Stimulated activated CD8-positive, alpha-beta memory T cell treated with anti-CD3 and anti-CD28 coated beads, Interleukin-4, amount 100 ng/mL, for 4 hours (primary cell): ENCODE measurements around the gene RARA.

ENCODE experiments used
- DNase-seq, 2 donors: peaks; one replicate each; pipeline ENCODE4 v3.0.0-alpha.2; 2020; ENCODE audit warnings: low read depth in 2 of 2, low spot score in 1 of 2

RARA gene

DNA sequence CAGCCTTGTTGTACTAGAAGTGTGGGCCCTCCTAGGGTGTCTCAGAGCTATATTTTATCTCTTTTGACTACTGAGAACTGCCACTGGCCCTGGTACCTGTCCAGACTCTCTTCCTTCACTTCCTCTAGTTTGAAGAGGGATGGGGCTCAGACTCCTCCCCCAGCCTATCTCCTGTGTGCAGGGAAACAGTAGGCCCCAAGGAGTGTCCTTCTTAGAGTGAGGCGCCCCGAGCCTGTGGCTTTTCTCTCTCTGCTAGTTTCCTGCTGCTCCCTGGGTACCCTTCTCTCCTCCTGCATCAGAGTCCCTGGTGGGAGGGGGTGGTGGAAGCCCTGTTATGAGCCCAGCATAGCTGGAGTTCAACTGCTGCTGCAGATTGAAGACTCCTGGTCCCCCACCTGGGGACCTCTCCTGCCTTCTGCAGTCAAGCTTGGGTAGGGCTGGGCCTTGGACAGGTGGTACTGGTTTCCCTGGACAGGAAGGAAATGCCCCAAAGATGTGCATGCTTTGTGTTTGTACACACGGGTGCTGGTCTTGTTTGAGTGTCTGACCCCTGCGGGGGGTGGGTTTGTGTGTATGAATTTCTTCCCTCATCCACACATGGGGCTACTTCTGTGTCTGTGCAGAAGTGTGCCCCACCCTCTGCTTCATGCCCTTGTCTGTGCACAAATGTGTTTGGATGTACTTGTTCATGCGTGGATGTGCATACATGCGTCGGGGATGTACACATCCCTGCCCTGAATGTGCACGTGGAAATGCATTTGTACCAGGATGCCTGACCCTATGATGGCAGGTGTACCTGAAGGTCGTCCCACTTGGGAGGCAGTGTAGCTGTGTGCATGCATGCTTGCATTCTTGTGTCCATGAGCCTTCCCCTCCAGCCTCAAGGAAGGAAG, 6.9 kb downstream of the RARA start:
- DNase-seq, result no peak

DNA sequence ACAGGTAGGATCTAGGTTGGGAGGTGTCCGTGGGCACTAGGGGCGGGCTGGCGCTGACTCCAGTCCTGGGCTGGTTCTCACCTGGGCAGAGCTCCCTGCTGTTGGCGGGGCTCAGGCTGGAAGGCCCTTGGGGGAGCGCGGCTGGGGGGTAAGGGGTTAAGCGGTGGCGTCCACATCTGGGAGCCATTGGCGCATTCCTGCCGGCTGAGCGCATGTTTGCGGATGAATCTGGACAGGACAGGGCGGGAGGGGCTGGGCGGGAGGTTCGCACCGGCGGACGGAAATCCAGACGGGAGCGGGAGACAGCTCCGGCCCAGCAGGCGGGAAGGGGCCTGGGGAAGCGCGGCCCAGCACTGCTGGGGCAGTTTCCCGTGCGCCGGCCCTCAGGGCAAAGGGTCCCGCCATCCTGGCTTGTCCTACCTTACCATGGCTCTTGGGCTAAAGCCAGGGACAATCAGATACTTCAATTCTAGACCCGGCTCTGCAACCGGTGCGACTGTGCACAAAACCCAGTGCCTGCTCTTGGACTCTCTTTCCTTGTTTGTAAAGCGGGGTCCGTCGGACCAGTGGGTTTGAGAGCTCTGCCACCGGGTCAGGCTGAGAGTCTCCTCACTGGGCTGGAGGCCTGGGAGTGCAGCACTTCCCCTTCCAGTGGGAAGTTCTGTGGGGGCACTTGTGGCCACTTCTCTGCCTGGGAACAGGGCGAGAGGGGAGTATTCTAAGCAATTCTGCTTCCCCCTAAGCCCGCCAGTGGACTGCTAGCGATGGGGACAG, 7.8 kb downstream of the RARA start:
- DNase-seq, result no peak

DNA sequence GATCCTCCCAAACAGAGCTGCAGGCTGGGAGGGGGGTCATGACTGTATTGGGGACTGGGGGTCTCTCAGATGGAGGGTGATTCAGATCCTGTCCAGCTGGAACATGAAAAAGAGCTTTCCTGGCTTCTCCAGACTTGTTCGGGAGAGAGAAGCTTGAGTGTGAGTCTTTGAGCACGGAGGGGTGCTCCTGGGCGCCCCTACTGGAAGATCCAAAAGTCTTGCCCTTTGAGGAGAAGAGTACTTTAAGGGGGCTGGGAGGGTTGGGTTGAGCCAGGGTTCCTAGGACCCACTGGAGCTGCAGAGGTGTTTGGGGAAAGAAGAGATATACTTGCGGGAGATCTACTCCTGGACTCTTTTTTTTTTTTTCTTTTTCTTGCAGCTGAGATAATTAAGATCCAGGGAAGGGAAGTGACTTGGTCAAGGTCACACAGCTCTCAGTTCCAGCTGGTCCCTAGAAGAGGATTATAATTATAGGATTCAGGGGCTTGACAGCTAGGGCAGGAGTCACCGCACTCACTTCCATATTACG, 8.4 kb downstream of the RARA start:
- no peak for DNase-seq

DNA sequence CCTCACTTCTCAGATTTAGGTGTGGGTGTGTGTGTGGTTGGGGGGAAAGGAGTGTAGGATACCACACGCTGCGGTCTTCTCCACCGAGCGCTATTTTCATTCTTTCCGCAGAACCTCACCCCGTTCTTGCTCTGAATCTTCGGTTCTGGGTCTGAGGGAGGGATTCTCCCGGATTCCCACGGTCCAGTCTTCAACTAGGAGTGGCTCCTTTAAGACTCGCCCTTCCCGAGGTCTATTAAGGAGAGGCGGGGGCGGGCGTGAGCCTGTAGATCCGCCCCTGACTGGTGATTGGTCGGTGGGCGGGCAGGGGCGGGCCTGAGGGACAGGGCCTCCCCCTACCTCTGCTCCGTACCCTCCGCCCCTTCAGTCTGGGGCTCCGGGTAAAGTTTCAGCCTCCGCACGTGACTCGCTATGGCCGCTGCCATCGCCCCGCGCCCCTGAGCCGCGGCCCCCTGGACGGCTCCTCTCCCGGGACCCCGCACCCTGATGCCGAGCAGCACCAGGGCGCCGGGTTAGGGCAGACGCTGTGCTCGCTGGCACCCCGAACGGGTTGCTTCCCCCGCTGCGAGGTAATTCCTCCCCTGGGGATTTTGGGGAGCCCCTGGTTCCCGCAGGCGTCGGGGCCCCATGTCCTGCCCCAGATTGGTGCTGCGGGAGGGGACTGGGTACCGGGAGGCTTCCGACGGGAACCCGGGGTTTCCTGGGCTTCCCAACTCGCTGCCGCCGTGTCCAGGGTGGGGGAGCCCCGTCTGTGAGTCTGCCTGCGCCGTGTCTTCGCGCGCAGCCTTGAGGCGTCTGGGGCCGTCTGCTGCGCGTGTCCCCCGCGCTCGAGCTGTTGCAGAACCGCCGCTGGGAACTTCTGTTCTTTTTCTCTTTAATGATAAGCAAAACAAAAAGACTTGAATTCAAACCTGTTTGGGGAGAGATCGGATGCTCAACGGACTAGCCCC, 9.2 kb downstream of the RARA start:
- peak; percentile 80 to 89 for DNase-seq

DNA sequence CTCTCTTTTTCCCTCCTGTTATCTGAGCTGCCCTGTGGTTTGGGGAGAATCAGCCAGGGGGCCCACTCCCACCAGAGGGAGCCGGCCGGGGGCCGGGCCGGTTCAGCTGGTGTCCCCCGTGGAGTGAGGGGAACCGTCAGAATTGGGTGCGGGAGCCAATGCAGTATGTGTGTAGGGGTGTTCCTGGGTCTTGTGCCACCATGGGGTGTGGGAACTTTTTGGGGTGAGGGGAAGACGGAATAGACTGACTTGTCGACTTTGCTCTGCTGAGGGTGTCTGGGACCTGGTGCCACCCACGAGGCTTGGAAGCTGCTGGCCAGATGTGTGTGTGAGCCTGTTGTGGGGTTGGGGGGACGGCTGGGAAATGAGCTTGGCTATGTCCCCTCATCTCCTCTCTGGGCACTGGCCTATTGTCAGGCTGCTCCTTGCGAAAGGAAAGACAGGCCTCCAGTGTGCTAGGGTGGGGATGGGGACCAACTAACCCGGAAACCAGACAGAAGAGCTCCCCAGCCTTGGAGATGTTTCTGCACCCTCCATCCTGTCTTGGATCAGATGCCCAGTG, 9.9 kb downstream of the RARA start:
- no peak for DNase-seq

DNA sequence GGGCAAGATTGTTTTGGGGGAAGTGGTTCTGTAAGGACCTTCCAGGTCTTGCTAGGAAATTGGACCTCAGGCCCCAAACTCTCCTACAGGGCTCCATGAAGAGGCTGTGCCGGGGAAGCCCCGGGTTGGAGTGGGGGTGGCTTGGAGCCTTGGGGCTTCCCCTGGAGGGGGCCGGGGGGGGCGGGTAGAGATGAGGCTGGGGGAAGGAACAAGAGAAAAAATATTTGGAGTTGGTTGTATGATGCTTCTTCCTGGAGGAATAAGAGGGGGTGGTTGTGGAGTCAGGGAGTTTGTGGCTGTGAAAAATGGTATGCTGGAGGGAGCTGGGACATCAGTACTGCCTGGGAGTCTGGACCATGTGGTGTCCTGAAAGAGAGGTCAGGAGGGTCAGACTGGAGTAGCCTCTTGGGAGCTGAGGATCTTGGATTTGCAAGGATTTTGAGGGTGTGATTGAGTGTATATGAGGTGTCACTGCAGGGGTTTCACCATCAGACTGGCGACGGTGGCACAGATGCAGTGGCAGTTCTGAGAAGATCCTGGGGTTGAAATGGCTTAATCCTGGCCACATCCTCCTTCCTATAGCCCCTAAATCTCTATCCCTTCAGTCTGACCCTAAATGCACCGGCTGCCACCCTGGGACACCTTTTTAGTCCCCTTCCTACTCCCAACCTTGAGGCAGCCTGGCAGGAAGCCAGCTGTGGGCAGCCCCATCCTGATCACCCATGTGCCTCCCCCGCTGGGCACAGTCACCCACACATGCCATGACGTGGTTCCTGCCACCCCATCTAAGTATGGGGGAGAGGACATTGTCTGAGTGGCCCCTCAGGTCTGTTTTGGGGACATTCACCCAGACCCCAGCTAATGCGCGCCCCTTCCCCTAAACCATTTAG, 10.9 kb downstream of the RARA start:
- DNase-seq, result peak; percentile 70 to 73

DNA sequence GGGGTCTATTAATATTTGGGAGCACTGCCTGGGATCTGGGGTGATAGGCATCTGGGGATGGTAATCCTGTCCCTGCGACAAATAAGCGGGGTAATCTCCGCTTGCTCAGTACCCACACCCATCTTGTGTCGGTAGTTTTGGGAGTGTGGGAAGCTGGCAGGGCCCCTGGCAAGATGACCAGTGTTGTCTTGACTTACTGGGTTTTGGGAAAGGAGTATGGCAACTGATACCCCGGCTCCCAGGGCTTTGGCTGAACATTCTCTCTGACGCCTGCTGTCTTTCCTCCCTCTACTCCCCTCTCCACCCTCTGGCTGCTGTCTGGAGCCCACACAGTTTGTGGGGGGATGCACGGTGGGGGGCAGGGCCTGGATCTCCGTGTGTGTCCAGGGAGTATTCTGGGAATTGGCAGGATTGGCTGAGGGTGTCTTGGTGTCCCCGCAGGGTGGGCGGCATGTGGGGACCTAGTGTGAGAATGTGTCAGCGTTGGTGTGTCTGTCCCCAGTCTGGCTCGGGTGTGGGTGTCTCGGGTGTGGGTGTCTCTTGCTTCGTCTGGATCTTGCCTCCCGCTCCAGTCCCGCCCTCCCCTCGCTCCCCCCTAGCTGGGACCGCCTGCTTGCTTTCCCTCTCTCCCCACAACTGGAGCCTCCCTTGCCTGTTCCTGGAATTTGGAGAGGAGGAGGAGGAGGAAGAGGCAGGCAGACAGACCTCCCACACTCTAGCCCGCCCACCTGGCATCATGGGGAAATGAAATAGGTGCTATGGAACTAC, 12.0 kb downstream of the RARA start:
- DNase-seq, result no peak

DNA sequence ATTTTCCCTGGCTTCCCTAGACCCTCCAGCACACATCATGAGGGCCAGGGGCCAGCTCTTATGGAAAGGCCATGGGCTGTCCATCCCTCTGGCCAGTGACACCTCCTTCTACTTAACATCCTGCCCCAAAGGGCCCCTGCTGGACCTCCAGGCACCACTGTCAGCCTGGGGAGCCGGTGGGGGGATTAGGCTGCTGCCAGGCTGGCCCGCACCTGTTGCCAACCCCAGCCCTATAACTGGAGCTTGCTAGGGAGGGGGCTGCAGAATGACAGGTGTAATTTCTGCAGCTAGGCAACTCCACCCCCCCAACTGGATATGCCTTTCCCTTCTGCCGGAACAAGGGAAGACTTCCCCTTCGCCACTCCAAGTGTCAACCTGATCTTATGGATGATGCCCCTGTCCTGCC, 12.5 kb downstream of the RARA start:
- no peak for DNase-seq

DNA sequence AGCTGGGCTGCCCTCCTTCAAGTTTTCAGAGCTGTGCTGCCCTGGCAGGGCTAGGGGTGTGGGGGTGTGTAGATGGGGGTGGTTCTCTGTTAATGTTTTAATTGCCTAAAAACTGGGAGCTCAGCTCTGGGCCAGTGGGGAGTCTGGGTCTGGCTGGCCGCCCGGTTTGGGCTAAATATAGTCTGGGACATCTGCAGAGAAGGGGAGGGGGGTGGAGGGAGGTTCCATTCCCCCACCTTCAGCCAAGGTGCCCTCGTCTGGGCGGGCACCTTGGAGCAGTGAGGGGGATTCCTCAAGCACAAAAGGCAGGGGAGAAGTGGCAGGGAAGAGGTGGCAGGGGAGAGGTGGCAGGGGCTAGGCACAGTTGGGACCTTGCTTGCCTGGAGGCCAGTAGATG, 13.0 kb downstream of the RARA start:
- DNase-seq, result no peak

DNA sequence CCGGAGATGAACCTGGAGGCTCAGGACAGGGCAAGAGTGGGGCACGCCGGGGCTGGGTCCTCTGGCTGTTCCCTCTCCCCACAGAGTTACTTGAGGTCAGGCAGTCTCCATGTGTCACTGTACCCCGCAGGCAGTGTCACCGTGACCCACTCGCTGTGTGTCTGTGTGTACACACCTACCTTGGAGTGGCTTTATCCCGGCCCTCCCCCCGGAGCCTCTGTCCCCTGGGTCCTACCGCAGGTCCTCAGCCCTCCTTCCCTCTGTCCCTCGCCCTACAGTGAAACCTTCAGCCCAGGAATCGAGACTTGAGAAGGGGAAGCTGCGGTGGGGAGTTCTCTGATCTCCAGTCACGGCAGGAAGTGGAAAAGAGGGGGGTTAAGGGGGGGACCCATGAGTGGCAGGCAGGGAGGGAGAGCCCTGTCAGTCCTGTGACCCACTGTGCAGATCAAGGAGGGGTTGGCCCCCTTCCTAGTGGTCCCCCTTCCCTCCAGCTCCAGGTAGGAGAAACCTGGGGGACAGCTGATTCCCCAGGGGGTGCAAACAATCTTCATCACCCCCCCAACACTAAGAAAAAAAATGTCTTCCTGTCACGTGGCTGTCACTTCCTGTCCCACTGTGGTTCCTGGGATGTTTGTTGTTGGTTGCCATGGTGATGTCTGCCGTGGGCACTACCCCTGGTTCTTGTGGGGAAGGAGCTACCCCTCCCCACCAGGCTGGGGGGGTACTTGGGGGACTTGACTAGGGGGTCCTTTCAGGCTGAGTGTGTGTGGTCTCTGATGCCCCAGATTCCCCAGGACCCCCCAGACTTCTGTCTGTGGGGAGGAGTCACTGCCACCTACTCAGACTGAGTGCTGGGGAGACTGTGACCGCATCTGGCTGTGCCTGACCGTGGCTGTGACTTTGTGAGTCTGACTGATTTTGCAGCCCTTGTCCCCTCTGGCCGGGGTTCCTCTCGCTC, 13.7 kb downstream of the RARA start:
- DNase-seq, result peak; percentile 67 to 77

DNA sequence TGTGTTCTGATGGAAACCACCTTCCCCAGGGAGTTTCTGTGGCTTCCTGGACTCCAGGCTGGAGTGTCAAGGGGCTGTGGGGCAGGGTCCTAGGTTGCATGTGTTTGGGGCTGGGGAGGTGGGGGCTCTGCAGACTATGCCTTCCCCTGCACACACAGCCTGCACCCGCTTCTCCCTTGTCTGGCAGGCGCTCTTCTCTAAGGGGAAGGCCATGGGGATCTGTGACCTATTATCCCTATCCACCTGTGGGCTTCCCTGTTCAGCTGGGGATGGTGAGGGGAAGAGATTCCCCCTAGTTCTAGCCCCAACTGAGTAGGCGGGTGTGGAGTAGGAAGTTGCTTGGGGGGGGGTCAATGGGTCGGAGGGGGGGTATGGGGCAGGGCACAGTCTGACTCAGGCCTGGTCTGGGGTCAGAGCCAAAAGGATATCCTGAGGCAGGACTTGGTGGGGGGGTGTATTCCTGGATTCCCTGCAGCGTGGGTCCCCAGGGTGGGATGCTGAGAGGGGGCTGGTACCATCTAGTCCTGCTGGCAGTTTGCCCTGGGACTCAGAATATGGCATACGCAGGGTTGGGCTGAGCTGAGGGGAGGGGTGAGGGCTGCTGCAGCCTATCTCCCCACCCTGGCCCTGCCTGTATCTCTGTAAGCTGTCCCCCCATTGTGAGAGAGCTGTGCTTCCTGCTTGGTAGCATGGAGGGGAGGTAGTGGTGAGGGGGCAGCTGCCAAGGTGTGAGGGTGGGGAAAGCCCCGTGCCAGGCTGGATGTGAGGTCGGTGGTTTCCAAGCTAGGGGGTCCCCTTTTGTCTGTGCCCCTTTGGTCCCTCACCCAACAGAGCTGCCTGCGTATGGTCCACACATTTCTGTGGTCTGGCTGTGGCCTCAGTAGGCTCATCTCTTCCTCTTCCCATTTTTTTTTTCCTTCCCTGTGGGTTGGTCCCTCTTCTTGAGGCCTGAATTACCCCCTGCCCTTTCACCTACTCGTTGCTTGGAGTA, 14.7 kb downstream of the RARA start:
- DNase-seq, result peak; percentile 56 to 73

DNA sequence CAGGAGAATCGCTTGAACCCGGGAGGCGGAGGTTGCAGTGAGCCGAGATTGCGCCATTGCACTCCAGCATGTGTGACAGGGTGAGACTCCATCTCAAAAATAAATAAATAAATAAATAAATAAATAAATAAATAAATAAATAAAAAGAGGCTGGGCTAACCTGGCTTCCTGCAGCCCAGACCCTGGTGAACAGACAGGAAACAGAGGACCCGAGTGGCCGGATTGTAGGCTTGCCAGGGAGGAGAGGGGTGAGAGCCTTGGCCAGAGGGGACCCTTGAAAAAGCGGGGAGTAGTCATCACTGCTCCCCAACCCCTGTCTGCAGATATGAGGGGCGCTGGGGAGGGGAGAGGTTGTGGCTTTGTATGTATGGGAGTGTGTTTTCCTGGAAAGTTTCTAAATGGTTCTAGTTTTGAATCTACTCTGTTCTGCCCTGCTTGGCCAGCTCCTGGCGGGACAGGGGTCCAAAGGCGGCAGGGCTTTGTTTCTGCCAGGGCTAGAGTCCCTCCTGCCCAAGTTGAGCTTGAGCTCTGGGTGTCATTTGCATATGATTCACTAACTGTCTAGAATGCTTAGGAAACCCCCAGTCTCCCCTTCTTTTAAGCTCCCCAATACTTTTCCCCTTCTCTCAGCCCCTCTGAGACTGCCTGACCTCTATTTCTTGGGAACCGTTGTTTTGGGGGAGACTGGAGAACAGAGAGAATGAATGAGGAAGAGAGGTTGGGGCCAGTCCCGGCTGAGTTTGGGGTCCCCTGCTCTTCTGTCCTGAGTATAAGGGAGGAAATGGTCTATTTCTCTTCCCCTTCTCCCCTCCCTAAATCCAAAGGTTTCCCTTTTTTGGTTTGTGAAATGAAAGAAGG, 16.4 kb downstream of the RARA start:
- DNase-seq, result no peak

DNA sequence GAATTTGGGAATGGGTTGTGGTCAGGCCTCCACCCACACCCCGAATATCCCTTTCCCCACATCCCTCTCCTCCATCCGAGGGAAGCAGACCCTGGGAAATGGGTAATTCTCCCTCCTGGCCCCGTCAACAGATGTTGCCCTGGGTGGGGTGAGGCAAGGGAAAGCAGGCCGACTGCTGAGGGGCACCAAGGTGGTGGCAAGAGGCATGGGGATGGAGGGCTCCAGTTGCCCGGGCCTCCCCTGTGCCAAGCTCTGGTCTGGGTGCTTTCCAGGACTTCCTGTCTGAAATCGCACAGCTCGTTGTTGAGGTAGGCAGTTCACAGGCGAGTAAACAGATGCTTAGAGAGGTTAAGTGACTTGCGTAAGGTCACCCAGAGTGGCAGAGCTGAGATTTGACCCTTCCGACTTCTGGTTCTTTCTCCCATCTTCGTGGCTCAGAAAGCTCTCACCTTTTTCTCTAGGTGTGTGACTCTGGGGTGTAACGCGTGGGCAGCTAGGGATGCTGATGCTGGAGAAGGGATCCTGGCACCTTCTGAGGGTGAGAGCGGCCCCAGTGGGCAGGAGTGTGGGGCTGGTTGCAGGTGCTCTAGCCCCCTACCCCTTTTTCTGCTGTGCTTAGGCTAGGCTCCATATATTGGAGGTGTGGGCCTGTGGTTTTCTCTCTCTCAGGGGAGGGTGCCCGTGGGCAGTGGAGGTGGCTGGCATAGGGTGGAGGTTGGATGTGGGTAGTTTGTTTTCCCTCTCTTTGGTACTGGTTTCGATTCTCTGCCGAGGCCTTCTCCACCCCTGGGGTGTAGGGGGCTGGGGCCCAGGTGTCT, 17.2 kb downstream of the RARA start:
- no peak for DNase-seq

DNA sequence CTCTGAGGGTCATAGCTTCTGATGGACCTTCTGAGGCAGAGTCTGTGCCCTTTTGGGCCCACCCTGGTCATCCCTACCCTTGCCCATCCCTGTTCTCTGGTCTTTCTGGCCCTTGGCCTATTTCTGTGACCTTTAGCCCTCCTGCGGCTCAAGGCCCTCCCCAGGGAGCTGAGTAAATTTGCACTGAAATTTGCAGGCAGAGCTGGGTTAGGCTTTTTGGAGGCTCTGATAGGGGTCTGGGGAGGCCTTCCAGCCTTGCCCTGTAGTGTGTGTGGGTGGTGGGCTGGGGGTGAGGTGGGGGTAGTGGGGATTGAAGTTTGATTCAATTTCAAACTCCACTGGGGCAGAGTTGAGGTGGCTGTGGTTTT, 17.8 kb downstream of the RARA start:
- no peak for DNase-seq

DNA sequence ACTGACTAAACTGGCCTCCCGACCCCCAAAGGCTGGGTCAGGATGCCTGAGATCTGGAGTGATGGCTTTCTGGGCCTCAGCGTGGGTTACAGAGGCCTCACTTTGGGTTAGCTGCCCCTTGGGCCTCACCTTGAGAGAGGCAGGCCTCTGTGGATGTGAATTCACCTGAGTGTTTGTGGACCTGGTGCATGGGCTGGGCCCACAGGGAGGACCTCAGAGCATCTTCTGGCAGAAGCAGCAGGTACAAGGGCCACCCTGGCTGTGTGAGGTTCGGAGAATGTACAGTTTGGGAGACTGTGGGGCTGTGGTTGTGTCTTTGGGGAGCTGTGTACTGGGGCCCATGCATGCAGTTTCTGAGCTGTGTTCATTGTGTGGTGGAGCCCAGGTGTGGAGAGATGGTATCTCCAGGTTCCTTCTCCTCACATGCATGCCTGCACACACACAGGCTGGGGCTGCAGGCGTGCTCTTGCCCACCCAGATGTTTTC, 18.3 kb downstream of the RARA start:
- DNase-seq, result no peak
